AG20443 (cell line): ENCODE measurements around the gene TPO.

Source experiments
- DNase-seq: peaks from one replicate; pipeline ENCODE4 v3.0.0; 2012; ENCODE audit warnings: low spot score, mixed read lengths

The TPO gene

GRCh38 chr2:1586251-1586922 is 173.1 kb downstream of the TPO start:
- DNase-seq = no peak

GRCh38 chr2:1586923-1587840 is 173.9 kb downstream of the TPO start:
- no peak for DNase-seq

DNA sequence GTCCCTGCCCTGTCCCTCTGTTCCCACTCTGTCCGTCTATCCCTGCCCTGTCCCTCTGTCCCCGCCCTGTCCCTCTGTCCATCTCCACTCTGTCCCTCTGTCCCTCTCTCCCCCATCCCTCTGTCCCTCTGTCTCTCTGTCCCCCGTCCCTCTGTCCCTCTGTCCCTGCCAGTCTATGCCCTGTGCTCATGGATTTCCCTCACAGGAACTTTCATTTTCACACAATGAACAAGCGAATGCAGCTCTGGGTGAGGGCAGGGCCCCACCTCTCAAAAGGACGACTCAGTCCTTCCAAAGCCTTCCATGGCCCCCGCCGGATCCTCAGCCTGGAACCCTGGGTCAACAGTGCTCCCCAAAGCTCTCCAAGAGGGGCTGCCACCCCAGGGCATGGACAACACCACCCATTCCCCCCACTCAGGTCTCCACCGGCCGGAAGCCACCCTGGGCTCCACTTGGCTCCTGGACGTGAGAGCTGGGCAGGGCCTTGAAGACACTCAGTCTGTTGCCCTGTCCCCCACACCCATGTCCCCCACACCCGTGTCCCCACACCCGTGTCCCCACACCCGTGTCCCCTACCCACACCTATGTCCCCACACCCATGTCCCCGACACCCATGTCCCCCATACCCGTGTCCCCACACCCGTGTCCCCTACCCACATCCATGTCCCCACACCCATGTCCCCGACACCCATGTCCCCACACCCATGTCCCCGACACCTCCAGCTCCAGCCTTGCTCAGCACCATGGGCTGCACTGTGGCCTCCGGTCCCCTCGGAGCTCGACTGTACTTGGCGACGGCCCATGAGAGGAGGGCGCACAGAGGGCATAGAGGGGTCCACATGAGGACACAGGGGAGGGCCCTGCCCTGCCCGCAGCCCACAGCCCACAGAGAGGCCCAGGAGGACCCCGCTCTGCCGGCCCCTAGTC is 175.1 kb downstream of the TPO start:
- no peak for DNase-seq

- peak; percentile 47 for DNase-seq
Observed at GRCh38 chr2:1588978-1589621, 175.8 kb downstream of the TPO start.

- no peak for DNase-seq
Observed at GRCh38 chr2:1590596-1591460, 177.6 kb downstream of the TPO start.

DNA sequence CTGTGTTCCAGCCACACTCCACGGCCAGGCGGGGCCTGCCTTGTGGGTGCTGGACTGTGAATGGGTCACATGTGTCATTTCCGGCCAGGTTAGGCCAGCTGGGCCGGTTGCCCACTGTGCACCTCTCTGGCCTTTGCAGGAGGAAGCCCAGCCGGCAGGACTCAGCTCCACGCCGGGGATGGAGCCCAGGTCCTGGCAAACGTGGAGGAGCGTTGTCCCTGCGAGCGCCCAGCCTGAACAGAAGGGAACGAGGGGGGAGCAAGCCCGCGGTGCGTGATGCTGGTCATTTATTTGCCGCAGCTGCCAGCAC is 178.2 kb downstream of the TPO start:
- DNase-seq = no peak
